Keratinocyte (primary cell): ENCODE results near the gene DHX35.

Experiments used
- CTCF ChIP-seq, 3 experiments: IDR thresholded peaks in 1 of 3; conservative IDR thresholded peaks in 1 of 3; optimal IDR thresholded peaks in 1 of 3; 2 replicates in 2 of 3; 3 replicates in 1 of 3; pipeline versions ENCODE3 to v1.5.1; 2011; ENCODE audit warnings: low read length in 3 of 3, mild to moderate bottlenecking in 3 of 3, moderate library complexity in 2 of 3, control low read depth in 1 of 3, inconsistent platforms in 1 of 3; ENCODE audit not compliant: insufficient read depth in 2 of 3; ENCODE audit errors: extremely low read depth in 1 of 3
- EZH2 ChIP-seq: IDR thresholded peaks from one replicate; pipeline ENCODE4 v1.6.1; 2012; ENCODE audit warnings: inconsistent platforms, mild to moderate bottlenecking, low read length, moderate library complexity

- TF ChIP-seq CTCF (optimal IDR thresholded peaks at IDR 0.05 in 1 of 3, IDR thresholded peaks at IDR 0.05 in 1 of 3, conservative IDR thresholded peaks at IDR 0.05 in 1 of 3; ENCODE audit: extremely low read depth in 1 of 3, insufficient read depth in 2 of 3, low read length in 3 of 3) (no peak), EZH2 (no peak)
Measured at GRCh38 chr20:39016506-39016905, 54.4 kb downstream of the DHX35 start.
